ENCODE results near the gene PAK5.

GRCh38 chr20:9710685-9711084, 128.2 kb downstream of the PAK5 start:
- TF ChIP-seq REST (IDR thresholded peaks at IDR 0.05; ENCODE audit: insufficient read depth in 1 of 2, low read depth in 2 of 2, low read length in 2 of 2) (no peak), POLR2AphosphoS5 (IDR thresholded peaks at IDR 0.05; ENCODE audit: low read depth, low read length) (no peak)

All from PFSK-1 (cell line).